HG03095 (cell line): ENCODE data around the gene GGN.
"Not testable (repeated sequence)": the region's sequence is repeated elsewhere in the genome, so short reads cannot be mapped to it uniquely, and the experiment has no call there.

Experiments used
- ATAC-seq: cut with Tn5 transposase; IDR thresholded peaks from one replicate; pipeline ENCODE4 v1.9.1; 2021; ENCODE audit warnings: moderate library complexity; ENCODE audit not compliant: unreplicated experiment

The GGN gene

DNA sequence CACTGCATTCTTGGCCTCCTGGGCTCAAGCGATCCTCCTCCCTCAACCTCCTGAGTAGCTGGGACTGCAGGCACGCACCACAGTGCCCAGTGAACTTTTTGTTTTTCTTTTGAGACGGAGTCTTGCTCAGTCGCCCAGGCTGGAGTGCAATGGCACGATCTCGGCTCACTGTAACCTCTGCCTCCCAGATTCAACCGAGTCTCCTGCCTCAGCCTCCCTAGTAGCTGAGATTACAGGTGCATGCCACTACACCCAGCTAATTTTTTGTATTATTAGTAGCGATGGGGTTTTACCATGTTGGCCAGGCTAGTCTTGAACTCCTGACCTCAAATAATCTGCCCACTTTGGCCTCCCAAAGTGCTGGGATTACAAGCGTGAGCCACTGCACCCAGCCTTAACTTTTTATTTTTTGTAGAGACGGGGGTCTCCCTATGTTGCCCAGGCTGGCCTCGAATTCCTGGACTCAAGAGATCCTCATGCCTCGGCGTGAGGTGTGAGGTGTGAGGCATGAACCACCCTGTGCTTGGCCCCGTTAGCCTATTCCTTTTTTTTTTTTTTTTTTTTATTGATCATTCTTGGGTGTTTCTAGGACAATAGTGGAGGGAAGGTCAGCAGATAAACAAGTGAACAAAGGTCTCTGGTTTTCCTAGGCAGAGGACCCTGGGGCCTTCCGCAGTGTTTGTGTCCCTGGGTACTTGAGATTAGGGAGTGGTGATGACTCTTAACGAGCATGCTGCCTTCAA, 24.7 kb downstream of the GGN start:
- not testable (repeated sequence) for ATAC-seq

DNA sequence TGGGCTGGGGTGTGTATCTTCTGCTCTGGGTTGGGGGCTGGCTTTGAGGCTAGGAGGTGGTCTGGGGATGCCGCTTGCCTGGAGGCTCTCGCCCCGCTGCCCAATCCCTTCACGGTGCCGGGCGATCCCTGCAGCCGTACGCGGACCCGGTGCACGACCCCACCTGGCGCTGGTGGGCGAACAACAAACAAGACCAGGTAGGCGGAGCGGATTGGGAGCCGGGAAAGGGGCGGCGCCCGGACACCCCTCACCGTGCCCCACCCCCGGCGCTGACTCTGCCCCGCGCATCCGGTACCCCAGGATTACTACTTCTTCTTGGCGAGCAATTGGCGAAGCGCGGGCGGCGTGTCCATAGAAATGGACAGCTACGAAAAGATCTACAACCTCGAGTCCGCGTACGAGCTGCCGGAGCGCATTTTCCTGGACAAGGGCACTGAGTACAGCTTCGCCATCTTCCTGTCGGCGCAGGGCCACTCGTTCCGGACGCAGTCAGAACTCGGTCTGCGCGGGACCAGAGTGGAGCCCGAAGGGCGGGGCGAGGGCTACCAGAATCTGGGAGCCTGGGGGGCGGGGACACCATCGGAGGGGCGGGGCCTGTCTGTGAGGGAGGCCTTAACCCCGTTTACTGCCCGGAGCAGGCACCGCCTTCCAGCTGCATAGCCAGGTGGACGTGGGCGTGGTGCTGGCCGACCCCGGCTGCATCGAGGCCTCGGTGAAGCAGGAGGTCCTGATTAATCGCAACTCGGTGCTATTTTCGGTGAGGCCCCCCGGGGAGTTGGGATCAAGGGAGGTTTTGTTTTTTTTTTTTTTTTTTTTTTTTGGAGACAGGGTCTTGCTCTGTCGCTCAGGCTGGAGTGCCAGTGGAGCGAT, 25.5 kb downstream of the GGN start:
- no peak for ATAC-seq

DNA sequence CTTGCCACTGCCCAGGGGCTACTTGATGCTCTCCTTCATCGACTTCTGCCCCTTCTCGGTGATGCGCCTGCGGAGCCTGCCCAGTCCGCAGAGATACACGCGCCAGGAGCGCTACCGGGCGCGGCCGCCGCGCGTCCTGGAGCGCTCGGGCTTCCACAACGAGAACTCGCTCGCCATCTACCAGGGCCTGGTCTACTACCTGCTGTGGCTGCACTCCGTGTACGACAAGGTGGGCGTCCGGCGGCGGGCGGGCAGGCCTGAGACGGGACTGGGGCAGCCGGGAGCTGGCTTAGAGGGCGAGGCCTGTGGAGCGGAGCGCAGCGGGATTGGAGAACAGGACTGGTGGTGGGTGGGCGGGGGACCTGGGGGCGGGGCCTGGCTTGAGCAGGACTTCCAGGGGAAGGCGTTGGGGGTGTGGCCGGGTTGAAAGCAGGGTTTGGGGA, 26.2 kb downstream of the GGN start:
- no peak for ATAC-seq

DNA sequence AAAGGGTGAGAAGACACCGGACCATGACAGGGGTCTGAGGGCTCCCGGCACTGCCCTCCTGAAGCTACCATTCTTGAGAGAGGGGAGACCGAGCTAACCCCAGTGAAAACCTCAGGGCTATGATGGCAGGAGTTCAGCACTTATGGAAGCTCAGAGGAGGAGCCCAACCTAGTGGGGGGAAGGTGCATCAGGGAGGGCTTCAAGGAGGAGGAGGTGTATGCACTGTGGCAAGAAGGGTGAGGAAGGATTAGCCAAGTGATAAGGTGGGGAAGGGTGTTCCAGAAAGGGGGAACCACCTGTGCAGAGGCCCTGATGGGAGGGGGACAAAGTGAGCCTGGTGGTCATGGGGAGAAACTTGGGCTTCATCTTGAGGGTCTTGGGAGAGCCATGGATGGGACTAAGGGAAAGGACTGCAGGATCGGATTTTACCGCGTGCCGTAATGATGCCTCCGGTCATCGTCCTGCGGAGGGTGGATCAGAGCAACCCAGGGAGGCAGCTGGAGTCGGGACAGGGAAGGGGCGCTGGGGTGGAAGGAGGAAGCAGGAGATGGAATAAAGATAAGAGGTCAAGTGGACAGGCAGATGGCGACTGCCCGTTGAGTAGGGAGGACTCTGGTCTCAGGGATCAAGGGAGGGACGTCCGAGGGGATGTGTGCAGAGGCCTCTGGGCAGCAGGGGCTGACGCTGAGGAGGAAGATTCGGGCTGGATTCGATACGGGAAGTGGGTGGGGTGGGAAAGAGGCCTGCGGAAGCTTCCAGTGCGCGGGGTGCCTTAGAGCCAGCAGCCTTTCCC, 26.8 kb downstream of the GGN start:
- no peak for ATAC-seq

DNA sequence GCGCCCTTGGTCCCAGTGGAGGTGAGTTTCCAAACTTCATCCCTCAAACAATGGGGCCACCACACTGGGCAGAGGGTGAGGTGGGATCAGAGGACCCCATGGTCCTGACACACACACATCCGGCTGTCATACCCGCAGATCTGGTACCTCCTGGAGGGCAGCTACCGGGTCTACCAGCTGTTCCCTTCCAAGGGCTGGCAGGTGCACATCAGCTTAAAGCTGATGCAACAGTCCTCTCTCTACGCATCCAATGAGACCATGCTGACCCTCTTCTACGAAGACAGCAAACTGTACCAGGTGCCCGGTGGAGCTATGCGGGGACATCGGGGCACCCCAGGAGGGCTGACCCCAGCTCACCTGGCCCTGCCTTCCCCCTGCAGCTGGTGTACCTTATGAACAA, 27.5 kb downstream of the GGN start:
- no peak for ATAC-seq

DNA sequence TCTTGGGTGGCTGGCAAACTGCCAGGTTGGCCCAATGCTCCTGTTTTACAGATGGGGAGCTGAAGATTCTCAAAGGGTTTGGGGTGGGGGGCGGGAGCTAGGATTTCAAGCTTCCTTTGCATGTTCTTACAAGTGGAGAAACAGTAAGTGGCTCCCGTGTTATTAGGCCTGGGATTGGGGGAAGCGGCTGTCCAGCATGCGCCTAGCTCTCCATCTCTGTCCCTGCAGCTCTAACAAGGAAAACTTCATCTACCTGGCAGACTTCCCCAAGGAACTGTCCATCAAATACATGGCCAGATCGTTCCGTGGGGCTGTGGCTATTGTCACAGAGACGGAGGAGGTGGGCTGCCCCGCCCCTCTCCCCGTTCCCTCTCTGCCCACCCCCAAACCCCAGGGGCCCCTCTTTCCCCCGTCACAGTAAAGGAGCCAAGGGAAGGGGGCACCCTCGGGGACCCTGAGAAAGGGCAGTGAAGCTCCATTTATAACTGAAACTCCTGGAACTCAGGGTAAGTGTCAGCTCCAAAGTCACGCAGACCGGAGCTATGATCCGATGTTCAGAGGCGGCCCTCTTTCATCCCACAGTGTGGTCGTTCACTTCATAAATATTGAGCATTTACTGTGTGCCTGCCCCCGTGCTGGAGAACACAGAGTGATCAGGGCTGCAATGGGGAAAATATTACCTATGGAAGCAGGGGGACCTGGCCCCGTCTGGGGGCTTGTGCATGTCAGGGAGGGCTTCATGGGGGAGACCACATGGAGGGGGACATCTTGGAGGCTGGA, 28.4 kb downstream of the GGN start:
- ATAC-seq = no peak

DNA sequence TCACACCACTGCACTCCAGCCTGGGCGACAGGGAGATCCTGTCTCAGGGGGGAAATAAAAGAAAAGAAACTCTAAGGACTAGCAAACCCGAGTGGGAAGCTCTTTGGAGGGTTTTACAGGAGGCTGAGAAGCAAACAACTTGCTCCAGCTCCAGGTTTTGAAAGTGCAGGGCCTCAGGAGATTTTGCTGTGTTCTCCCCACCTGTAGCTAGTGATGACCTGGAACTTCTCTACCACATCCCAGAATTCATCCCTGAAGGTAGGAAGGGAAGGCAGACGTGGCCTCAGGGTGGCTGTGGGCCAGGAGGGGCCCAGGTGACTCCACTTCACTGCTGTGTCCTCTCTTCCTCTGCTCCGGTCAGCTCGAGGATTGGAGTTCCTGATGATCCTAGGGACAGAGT, 29.8 kb downstream of the GGN start:
- no peak for ATAC-seq

DNA sequence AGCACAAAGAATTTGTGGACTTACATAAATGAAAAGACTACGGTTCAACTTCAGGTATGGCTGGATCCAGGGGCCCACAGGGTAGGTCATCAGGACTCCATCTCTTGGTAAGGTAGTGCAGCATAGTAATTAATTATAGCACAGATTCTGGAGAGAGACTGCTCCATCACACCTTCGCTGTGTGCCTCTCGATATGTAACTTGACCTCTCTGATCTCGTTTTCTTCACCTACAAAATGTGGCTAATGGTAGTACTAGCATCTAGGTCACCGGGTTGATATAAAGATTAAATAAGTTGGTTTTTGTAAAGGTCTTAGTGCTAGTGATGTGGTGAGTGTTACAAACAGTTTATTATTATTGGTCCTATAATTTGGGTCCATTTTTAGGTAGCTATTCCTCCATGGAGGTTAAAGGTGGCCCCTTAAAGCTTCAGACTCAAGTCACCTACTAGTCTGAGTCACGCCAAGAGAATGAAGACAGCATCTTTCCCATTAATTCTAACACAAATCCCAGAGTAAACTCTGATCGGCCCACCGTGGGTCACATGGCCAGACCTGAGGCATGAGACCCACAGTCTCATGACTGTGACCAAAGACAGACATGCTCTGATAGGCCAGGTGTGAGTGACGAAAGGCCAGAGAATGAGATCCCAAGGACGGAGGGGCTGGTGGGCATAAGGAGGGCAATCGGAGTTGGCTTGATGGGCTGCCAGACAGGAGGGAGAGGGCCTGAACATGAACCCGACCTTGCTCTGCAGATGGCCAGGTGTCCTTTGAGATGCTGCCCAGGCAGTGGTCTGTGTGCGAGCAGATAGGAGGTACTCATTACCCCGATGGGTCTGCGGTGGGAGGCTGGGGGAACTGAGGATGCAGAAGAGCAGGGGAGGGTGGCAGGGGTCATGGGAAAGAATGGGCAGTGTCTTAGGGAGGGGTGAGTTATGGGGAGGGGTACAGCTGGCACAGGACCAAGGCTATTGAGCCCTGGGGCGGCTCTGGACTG, 31.8 kb downstream of the GGN start:
- no peak for ATAC-seq

DNA sequence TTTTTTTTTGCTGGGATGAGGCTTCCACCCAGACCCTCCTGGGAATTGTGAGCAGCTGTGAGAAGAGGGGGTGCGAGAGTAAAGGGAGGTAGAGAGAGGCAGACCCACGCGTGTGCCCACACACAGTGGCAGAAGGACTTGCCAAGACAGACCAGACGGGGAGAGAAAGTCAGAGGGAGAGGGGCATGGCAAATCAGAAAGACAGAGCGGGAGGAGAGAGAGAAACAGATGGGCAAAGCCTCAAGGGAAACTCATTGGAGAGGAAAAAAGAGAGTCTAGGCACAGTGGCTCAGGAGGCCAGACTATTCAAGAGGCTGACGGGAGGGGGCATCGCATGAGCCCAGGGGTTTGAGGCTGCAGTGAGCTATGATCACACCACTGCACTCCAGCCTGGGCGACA, 35.2 kb downstream of the GGN start:
- ATAC-seq = no peak

DNA sequence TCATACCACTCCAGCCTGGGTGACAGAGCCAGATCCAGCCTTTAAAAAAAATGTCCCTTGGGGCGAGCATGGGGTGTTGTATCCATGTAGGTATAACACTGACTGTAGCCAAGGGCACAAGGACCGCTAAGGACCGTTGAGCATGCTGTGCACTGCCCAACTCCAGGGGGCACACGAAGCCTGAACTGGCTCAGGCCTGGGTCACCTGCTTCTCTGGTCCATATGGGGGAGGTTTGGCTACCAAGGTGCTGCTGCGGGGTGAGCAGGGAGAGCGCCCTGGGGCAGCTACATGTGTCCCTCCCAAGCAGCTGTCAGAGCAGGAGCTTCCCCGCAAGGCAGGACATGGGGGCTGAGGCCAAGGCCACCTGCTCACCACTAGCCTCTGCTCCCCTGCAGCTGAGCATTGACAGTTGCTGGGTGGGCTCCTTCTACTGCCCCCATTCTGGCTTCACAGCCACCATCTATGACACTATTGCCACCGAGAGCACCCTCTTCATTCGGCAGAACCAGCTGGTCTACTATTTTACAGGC, 35.9 kb downstream of the GGN start:
- no peak for ATAC-seq

DNA sequence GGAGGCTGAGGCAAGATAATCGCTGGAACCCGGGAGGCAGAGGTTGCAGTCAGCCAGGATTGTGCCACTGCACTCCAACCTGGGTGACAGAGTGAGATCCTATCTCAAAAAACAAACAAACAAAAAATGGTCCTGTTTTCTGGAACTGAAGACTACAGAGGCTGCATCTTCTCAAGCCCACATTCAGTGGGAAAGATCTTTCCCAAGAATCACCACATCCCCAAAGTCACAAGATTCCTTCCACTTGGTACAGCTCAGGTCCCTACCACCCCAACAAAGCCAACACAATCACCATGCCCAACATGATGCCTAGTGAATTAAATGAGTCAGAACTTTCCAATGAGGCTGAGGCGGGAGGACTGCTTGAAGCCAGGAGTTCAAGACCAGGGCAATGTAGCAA, 37.0 kb downstream of the GGN start:
- ATAC-seq = no peak

DNA sequence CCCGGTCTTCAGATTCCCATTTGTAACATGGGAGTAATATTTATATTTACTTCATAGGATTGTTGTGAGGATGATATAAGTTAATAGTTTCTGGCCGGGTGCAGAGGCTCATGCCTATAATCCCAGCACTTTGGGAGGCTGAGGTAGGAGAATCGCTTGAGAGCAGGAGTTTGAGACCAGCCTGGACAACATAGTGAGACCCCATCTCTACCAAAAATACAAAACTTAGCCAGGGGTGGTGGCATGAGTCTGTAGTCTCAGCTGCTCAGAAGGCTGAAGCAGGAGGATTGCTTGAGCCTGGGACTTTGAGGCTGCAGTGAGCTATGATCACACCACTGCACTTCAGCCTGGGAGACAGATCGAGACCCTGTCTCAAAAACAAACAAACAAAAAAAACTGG, 41.0 kb downstream of the GGN start:
- no peak for ATAC-seq

DNA sequence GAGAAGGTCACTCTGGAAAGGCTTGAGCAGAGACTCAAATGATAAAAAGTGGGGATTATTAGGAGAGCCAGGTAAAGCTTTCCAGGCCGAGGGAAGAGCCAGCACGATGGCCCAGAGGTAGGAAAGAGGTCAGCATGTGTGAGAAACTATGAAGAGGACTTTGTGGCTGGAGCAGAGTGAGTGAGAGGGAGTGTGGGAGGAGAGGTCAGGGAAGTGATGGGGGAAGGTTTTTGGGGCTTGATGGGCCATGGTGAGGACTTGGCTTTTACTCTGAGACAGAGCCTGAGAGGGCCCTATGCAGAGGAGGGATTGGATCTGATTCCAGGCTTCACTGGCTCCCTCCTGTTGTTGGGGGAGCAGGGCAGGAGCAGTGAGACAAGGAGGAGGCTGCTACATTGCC, 46.9 kb downstream of the GGN start:
- no peak for ATAC-seq

DNA sequence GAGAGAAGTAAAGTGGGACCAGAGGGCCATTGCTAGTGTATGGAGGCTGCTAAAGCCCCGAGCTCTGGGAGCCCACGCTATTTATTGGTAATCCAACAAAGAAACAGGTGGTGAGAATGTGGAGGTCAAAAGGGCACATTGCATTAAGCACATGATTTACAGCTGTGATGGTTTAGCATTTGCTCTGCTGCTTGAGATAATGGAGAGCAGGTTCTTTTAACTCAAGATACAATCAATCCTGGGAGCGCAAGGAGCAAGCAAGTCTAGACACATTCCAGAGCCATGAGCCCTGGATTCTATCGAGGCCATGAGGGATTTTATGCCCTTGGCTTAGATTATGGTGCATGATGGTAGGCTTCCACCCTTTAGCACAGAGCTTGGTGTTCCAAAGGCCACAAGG, 48.8 kb downstream of the GGN start:
- ATAC-seq = not testable (repeated sequence)

DNA sequence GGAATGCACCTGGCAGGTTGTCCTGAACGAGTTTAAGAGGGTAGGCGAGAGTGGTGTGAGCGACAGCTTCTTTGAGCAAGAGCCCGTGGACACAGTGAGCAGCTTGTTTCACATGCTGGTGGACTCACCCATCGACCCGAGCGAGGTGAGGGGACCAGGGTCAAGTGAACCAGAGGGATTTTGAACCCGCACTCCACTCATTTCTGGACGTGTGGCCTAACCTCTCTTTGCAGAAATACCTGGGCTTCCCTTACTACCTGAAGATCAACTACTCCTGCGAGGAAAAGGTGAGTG, 50.5 kb downstream of the GGN start:
- no peak for ATAC-seq

DNA sequence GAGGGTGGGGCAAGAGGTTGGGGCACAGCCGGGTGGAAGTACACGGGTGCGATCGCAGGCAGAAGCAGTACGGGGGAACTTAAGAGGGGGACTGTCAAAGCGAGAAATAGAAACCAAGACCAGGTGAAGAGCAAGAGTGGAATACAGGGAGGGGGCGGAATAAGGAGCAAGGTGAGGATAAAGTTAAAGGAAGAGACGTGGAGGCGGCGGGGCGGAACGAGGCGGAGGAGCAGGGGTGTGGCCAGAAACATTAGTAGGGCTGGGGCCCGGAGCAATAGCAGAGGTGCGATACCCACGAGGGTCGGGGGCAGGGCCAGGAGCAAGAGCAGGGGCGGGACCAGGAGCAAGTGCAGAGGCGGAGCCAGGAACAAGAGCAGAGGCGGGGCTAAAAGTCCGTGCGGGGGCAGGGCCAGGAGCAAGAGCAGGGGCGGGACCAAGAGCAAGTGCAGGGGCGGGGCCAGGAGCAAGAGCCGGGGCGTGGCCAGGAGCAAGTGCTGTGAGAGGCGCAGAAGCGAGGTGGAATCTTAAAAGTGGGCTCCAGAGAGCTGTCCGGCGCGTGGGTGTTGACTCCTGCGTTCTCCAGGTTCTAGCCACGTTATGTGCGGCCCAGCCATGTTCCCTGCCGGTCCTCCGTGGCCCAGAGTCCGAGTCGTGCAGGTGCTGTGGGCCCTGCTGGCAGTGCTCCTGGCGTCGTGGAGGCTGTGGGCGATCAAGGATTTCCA, 51.0 kb downstream of the GGN start:
- peak; percentile 47 for ATAC-seq

DNA sequence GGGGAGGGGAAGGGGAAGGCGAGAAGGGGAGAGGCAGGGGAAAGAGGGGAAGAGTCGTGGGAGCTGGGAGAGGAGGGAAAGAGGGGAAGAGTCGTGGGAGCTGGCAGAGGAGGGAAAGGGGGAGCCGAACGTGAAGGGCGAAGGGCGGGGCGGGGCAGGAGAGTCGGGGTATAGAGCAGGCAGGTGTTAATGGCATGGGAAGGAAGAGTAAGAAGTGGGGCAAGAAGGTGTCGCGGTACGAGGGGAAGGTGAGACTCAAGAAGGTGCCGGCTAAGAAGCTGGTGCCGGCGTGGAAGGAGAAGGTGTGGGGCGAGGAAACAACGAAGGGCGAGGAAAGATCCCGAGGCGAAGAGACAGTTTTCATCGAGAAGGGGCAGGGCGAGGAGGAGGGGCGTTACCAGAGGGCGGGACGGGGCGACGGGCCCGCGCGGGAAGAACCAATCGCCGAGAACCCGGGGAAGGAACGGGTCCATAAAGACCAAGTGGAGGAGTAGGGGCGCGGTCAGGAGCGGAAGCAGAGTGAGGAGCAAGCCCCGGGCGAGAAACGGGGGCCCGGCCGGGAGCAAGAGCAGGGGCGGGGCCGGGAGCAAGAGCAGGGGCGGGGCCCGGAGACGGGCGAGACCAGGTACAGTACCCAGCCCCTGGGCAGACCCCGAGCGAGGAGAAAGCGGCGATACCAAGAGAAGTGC, 51.7 kb downstream of the GGN start:
- ATAC-seq = peak; percentile 59
